GM18499 (cell line): Measurements from ENCODE around the gene NUDT22.
A peak's percentile ranks its signal among the peaks of the same experiment; 100 is the strongest.
"Not testable (repeated sequence)": the region's sequence is repeated elsewhere in the genome, so short reads cannot be mapped to it uniquely, and the experiment has no call there.

Experiments
- ATAC-seq: cut with Tn5 transposase; IDR thresholded peaks from one replicate; pipeline ENCODE4 v1.9.1; 2021; ENCODE audit warnings: moderate number of reproducible peaks; ENCODE audit not compliant: insufficient read depth, unreplicated experiment

The NUDT22 gene

DNA sequence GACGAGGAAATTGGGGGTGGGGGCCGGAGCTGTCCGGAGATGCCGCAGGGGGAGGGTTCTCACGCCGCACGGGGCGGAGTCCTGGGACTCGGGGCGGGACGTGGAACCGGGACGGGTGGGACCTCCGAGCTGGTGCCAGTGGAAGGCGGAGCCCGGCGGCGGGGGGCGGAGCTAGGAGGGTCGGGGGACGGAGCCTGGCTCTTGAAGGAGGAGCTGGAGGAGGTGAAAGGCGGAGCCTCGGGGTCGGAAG is 15.1 kb downstream of the NUDT22 start:
- ATAC-seq = peak; percentile 39

DNA sequence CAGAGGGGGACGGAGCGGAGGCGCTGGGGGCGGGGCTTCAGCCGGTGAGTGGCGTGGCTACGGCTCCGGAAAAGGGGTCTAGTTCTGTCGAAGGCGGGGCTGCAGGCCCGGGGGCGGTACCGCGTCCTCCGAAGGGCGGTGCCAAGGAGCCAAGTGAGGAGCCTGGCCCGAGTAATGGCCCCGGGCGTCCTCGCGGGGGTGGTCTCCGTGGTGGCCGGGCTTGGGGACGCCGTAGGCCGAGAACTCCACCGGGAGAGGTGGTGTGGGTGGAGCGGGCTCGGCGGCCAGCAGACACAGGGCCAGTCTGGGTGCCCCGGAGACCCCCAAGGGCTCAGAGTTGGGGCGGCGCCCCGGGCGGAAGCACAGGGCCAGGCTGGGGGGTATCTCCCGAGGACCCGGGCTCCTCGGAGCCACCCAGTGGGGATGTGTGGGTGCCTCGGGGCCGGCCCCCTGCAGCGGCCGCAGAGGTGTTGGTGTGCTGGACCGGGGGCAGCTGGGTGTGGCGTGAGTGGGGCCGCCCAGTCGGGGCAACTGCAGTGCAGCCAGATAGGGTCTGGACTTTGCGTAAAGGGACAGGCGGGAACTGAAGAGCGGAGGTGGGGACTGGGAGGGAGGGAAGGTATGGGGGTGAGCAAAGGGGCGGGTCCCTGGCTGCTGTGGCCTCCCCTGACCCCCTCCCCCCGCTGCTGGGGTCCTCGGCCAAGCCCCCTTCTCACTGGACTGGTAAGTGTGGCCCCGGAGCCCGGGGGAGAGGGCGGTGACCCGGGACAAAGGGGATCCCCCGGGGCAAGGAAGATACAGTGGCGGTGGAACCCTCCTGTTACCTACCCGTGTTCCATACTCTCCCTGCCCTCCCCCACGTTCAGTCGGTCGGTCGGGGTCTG is 15.7 kb downstream of the NUDT22 start:
- ATAC-seq = no peak

DNA sequence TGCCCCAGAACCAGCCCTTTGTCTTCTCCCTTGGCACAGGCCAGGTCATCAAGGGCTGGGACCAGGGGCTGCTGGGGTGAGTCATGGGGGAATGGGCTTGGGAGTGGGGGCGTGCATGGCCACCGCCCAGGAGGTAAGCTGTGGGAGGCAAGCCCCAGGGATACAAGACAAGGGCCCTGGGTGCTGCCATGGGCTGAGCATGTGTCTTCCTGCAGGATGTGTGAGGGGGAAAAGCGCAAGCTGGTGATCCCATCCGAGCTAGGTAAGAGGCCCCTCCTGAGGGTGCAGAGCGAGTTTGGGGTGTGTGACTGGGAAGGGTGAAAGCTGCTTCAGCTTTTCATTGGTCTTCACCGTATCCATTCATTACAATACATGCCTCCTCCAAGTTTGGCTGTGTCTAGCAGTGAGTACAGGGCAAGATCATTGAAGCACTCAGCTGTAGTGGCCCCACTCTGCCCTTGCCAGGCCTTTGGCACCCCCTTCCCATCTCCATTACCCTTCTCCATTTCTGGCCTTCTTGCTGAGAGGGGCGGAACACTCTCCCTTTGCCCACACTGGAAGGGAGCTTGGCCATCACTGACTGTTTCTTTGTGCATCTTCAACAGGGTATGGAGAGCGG is 17.3 kb downstream of the NUDT22 start:
- ATAC-seq = no peak

DNA sequence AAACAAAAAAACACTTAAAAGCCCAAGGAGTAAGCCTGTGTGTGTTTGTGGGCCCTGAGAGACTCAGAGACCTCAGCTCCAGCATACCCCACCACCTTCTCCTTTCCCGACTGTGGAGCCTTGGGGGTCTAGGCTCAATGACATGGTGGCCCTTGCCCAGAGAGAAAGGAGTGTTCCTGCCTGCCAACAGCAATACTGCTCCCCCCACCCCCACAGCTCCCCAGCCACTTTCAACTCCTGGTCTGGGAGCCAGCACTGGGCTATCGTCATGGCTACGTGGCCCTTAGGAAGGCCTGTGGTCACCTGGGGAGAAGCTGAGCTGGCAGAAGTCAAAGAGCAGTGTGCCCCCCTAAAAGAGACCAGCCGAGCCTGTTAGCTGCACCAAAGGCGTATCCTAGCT is 18.0 kb downstream of the NUDT22 start:
- ATAC-seq = no peak

DNA sequence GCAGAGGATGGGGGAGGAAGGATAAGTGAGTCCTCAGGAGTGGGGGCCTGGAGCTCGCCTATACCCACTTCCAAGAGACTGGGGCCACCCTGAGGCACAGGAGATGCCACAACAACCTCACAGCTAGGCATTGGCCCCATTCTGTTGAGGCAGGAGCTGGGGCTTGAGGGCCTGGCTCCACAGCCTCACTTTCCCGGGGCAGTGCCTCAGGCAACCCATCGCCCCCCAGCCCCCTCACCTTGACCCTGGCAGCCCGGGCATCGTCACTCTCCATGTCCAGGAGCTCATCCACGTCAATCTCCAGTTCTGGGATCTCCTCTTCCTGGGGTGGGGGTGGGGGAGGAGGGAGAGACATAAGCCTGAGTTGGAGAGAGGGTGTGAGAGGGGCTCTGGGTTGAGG is 18.9 kb downstream of the NUDT22 start:
- ATAC-seq = no peak

DNA sequence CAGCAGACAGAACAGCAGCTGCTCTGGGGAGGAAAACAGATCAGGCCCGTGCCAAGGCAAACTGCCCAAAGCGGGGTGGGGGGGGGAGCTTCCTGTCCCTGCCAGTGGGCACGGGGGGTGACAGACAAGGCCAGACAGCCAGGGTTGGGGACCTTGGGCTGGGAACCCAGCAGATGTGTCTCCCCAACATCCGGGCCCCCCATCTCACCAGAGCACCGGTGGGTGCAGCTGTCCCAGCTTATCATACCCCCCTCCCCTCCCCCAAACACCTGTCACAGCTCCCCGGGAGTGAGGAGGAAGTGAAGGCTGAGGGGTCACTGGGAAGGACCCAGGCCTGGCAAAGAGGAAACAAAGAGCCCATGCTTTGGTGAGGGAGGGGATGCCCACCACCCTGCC is 19.3 kb downstream of the NUDT22 start:
- ATAC-seq = no peak

DNA sequence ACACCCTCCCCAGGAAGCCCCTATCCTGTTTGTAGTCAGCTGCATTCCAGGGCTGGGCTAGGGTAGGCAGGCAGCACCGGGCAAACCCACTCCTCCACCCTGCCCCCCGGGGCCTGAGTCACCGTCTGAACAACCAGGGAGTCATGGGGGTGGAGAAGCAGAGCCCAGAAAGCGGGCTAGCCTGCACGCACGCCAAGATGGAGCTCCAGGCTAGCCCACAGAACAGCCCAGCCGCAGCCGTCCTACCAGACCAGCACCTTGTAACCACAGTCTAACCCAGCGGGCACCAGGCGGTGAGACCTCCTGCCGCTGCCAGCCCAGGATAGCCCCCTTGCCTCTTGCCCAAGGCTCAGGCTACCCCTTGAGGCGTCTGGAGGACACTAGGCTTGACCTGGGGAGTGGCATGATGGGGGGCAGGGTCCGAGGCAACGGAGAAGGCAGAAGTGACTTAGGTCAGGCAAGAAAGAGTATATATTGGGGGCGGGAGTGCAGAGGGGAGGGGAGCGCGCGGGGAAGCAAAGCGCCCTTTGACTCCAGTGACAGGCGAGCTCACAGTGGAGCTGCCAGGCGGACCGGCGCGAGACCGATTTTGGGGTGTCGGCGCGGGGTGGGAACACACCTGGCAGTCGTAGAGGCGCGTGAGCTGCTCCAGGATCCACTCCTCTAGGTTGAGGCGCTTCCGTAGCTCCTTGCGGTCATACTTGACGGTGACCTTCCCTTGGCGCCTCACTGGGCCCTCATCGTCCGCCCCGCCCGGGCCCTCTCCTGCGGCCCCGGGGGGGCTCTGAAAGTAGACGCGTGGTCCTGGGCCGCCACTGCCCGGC is 19.9 kb downstream of the NUDT22 start:
- no peak for ATAC-seq

DNA sequence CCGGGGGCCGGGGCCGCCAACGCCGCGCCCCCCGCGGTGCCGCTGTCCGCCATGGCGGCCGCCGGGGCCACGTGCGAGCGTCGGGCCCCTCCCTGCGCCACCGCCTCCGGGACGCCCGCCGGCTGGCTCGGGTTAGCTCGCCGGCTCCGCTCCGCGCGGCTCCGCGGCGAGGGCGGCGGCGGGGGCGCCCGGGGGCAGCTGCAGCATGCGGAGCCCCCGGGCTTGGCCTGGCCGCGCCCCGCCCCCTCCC is 20.5 kb downstream of the NUDT22 start:
- not testable (repeated sequence) for ATAC-seq

DNA sequence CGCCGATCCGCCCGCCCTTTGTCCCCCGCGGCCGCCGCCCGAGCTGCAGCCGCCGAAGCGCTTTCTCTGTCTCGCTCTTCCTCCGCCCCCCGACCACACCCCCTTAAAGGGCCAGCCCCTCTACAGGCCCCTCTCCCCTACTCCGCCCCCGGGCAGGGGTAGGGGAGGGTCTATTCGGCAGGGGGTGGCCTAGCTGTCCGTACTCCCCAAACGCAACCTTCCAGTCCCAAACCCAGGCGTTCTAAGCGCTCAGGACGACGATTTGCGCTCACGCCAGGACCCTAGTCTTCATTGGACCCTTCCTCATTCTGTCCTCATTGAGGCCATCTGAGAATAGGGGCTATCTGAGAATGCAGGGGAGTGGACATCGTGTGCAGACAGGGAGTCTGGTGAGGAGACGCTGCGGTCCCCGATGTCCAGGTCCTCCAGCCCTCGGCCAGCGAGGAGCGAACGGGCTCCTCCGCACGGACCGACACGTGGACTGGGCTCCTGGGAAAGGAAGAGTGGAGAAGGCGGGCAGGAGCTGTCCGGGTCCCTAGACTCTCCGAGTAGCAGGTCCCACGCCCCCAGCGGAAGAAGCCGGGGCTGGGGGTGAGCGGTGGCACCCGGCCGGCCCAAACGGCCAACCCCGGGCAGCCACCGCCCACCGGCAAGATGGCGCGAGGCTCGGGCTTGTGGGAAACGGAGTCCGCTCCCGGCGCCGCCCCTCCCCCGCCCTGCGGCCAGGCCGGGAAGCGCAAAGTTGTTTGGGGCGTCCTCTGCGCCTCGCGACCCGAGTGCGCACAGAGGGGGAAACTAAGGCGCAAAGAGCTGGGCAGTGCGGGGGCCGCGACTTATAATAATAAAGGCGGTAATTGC is 21.0 kb downstream of the NUDT22 start, which contains the start of gene PPP1R14B:
PPP1R14B (minus strand) TSS at position 73 of the 858 bp plus-strand sequence. CDS start 270 bp downstream, outside the sequence.
- no peak for ATAC-seq

DNA sequence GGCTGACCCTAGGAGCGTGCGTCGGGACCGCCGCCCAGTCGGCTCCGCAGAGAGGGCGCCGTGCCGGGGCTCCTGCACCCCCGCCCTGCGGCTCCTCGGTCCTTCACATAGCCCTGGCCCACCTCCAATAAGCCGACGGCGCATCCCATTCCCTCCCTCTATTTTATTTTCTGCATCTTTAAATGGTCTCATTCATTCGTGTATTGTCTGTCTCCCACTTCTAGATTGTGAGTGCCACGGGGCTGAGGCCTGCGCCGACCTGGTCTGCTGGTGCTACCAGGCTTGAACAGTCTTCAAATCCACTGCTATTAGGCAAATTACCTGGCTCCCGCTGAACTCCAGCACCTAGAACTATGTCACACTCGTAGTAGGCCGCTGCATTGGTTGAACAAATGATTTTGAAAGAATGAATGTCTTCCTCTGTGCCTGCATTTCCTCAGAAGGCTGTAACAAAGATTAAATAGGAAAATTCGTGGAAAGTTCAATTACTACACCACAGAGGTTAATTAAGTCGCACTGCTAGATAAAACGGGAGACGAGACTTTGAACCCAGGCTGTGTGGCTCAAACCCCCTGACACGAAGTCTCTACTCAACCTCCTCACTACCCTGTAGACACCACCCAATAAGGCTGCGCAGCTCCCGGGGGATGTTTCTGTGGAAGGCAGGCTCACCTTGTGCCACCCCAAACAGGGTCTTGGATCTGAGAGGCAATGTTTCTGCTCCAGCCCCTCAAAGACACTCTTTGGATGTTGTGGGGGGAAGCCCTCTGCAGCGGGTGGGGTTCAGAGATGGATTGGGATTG is 21.9 kb downstream of the NUDT22 start:
- no peak for ATAC-seq

DNA sequence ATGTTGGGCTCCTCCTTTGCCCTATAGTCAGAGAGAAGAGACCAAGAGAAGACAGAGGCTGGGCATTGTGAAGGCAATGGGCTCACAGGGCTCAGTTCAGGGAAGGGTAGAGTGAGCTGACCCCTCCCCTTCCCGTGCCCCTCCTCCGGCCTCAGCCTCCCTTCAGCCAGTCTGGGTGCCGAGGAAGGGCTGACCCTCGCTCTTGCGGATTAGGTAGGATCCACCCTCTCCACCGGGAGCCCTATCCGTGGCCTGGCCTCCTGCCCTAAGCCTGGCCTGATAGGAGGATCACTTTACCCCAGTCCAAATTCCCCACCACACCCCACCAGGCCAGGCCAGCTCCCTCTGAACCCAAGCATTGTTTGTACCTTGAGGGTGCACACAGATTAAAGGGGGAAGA is 22.5 kb downstream of the NUDT22 start:
- no peak for ATAC-seq

DNA sequence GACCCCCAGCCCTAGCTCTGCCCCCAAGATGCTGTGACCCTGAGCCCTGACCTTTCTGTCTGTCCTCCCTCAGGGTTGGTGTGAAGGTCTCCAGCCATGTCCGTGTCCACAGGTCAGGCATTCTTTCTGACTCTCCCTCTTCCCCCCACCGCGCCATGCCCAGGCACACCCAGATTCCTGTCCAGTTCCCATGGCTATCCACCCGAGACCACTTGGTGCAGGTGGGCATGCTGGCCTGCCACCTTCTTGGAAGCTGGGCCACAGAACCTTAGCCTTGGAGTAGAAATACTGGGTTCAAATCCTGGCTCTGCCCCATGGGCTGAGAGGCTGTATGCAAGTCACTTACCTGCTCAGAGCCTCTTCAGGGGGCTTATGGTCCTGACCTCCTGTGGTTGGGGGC is 23.0 kb downstream of the NUDT22 start:
- no peak for ATAC-seq

DNA sequence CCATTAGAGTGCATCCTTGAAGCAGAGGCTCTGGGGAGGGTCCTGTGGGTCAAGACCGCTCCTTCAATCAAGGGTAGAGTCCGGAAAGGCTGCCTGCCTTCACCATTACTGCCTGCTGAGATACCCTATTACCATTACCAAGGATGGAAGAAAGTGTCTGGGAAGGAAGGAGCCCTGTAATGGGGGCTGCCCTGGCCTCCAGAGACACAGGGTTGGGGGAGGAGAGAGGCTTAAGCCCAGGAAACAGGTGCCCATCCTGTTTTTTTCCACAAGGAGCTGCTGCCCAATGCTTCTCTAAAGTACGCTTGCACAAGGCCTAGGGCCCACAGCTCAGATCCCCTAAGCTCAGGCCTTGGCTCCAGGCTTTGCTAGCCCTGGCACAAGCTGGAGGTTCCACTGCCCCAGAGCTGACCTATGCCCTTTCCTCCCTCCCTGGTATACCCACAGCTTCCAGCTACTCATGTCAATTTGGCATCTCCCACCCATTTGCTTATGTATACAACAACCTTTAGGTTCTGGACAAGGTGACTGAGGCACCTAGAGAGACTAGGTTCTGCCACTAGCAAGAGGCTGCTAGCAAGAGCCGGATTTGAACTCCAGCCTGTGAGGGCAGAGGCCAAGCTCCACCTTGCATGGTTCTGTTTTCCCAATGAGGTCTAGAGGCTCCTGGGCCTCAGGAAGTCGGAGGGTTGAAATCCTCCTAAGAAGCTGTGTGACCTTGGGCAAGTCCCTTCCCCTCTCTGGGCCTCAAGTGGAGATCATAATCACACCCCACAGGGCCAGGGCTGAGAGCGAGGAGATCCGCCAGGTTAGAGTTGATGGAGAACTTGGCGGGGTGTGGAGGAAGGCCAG is 23.7 kb downstream of the NUDT22 start:
- ATAC-seq = no peak

DNA sequence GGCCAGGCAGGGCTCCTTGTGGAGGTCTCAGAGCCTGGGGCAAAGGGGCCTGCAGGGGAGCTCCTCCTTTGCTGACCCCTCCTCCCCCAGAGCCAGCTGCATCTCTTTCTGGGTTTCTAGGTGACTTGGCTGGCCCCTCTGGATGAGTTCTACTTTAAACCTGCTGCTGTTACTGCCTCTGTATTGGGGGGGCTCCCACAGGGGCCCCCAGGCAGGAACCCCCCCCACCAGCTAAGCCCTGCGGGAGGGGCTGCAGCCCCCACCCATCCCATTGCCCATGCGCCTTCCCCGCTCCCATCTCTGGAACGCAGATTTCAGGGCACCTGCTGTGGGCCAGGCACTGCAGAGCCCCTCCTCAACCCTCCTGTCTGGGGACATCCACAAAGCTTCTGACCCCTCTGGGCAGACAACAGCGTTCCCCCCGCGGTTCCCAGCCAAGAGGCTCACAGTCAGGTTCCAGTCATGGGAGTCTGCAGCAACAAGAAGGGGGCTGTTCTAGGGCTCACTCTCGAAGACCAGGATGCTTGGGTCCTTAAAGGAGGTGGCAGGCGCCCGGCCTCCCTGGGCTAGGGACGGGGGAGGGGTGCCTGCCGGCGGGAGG is 24.4 kb downstream of the NUDT22 start:
- no peak for ATAC-seq

DNA sequence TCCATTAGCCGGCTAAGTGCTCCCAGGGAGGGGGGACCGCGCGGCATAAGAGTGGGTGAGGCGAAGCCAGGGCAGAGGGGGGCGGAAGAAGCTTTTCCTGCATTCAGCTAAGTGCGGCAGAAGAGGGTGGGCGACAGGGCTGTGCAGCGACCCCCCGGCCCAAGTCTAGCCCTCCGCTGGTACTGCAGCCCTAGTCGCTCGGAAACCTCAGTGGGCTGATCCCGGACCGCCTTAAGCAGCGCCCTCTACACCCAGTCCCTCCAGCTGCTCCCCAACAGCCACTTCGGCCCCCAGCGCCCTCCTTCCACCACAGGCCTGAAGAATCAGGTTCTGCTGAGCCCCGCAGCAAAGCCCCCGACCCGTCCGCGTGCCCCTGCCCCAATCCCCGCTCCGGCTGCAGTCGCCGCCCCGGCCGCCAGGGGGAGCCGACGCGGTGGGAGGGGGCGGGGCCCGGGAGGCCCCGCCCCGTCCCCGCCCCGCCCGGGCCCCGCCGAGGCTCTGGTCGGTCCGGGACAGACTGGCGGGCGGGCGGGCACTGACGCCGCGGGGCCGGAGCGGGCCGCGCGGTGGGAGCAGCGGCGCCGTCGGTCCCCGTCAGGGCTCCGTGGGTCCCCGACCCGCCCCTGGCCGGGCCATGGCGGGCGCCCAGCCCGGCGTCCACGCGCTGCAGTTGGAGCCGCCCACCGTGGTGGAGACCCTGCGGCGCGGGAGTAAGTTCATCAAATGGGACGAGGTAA is 25.1 kb downstream of the NUDT22 start, which contains the start of gene PLCB3:
PLCB3 (plus strand) TSS at position 515 of the 737 bp plus-strand sequence; CDS start at position 635, 120 bp downstream.
- no peak for ATAC-seq

DNA sequence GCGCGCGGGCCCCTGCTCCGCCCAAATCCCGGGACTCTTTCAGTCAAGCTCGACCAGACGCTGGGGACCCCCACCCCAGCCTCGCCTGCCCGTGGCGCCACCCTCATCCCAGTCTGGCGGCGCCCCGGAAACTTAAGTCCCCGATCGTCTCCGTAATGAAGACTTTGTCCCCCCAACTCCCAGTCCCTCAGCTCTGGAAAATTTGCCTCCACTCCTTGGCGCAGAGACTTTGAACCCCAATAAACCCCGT is 25.6 kb downstream of the NUDT22 start:
- no peak for ATAC-seq

DNA sequence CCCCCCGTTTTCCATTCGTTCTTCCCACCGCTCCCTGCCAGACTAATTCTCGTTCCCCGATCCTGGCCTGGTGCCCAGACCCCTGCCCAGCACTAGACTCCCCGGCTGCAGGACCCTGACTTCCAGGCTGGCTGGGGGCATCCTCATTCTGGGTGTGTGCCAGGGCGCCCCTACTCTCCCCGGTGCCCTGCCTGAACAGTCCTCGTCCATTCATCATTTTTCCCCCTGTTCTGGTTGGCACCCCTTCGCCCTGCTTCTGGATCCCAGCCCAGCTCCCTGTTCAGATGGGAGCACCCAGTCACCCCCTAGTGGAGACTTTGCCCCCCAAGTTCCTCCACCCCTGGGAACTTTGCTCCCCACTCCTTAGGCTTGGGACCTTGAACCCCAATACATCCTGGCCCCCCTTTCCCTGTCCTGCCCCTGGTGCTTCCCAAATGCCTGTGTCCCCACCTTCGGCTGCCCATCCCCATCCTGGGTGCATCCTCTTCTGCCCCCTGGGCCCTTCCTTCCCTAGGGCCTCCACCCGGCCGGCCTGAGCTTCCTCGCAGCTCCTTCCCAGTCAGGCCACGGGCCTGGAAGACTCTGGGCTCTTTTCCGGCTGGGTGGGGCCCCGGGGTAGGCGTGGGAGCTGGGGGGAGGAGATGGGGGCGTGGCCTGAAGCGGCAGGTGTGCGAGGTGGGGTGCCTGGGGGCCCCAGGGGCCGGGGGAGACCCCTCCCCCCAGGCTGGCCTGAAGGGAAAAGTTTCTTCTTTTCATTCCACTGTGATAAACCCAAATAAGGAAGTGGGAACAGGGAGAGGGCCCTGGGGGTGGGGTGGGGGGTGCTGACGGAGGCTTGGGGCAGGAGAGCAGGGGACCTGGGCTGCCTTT is 26.2 kb downstream of the NUDT22 start:
- ATAC-seq = no peak
